HS-27A (cell line): ENCODE measurements around the gene PIK3CA.
"Not testable (repeated sequence)": the region's sequence is repeated elsewhere in the genome, so short reads cannot be mapped to it uniquely, and the experiment has no call there.

Source experiments
- DNase-seq: peaks from one replicate; pipeline ENCODE4 v3.0.0-alpha.2; 2012; ENCODE audit warnings: low read depth, missing footprints

Gene PIK3CA

GRCh38 chr3:179200790-179201189, 52.6 kb downstream of the PIK3CA start:
- no peak for DNase-seq

DNA sequence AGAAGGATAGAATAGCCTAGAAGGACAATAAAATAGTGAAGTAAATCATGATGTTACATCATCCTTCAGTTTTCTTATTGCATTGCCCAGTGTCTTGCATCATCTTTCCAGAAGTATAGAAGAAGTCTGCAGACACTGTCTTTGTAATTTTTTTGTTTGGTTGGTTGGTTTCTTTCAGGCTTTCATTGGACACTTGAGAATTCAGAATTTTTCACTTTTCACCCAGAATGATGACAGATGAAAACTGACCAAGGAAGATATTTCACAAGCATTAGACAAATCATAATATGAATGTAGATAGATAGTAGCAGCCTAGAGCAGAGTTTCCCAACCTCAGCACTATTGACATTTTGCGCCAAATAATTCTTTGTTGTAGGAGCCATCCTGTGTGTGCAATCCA, 67.4 kb downstream of the PIK3CA start:
- not testable (repeated sequence) for DNase-seq

DNA sequence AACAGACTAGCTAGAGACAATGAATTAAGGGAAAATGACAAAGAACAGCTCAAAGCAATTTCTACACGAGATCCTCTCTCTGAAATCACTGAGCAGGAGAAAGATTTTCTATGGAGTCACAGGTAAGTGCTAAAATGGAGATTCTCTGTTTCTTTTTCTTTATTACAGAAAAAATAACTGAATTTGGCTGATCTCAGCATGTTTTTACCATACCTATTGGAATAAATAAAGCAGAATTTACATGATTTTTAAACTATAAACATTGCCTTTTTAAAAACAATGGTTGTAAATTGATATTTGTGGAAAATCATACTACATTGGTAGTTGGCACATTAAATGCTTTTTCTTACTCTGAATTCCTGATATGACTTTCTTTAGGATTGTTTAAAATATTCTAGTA, 70.1 kb downstream of the PIK3CA start:
- DNase-seq: not testable (repeated sequence)

GRCh38 chr3:179223548-179223947, 75.4 kb downstream of the PIK3CA start:
- no peak for DNase-seq

DNA sequence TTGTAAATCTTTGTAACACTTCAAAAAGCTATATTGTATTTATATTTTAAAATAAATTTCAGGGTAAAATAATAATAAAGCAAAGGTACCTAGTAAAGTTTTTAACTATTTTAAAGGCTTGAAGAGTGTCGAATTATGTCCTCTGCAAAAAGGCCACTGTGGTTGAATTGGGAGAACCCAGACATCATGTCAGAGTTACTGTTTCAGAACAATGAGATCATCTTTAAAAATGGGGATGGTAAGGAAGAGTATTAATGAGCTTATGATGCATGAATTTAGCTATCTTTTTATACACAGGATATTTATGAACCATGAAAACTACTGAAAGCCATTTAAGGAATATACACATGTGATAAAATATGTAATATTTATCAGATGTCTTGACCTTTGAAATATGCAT, 76.4 kb downstream of the PIK3CA start:
- no peak for DNase-seq

- DNase-seq: no peak
Observed at GRCh38 chr3:179227349-179227748, 79.2 kb downstream of the PIK3CA start.

DNA sequence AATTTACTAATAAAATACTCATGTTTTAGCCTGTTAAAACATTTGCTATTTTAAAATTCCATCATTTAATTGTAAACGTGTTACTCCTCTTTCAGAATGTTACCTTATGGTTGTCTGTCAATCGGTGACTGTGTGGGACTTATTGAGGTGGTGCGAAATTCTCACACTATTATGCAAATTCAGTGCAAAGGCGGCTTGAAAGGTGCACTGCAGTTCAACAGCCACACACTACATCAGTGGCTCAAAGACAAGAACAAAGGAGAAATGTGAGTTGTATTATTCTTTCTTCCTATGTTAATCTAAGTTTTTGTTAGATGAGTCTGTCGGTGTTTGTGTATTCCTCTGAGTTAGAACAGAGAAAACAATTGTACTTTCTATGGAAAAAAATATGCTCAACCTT, 81.0 kb downstream of the PIK3CA start:
- no peak for DNase-seq

- no peak for DNase-seq
Observed at GRCh38 chr3:179233043-179233442, 84.9 kb downstream of the PIK3CA start.

- no peak for DNase-seq
Observed at GRCh38 chr3:179234199-179234598, 86.0 kb downstream of the PIK3CA start.

DNA sequence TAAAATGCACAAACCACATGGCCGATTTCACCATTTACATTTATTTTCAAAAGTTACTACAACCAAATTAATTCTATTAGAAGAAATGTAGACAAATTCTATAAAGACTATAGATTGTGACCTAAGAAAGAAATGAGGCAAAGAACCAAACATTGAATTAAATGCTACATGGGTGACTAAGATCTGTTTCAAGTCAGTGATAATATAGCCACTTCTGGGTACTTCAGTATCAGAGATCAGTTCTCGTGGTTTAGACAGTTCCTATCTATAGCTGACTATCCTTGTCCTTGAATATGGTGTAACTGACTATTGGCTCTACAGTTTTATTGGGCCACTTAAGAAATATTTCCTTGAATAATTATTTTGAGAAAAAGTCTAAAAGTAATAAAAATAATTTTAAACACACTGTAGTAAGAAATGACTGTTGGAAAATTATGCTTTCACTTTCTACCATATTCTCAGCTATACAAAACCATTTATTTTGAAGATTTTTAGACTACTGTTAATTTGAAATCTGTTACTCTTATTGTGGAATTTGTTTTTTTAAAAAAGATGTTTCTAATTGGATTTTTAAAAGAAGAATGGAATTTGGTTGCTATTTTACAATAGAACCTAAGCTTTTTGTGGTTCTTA, 88.6 kb downstream of the PIK3CA start:
- no peak for DNase-seq

DNA sequence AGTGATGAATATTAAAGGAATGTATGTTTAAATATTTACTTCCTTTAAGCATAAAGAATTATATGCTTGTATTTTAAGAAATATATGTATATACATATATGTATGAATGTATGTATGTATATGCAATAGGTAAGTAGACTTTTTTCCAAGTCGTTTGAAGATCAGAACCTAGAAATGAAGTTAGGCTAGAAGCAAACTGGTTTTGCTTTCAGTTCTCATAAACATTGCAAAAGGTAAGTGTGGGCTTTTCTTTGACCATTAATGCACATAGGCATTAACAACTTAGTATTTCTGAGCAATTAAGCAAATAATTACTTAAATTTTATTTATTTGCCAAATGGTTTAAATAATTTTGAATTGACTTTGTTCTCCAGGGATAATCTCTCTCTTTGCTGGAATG, 92.1 kb downstream of the PIK3CA start:
- DNase-seq: not testable (repeated sequence)

GRCh38 chr3:179242859-179243258, 94.7 kb downstream of the PIK3CA start:
- DNase-seq: not testable (repeated sequence)

- DNase-seq: no peak
Observed at GRCh38 chr3:179244878-179245277, 96.7 kb downstream of the PIK3CA start.

GRCh38 chr3:179247289-179248015, 99.3 kb downstream of the PIK3CA start:
- no peak for DNase-seq

- no peak for DNase-seq
Observed at GRCh38 chr3:179250803-179251476, 102.8 kb downstream of the PIK3CA start, which contains the start of gene KCNMB3. Gene KCNMB3 (minus strand): TSS chr3:179251114. CDS start chr3:179250990, 124 bp downstream.

GRCh38 chr3:179256813-179257212, 108.7 kb downstream of the PIK3CA start:
- DNase-seq: no peak

DNA sequence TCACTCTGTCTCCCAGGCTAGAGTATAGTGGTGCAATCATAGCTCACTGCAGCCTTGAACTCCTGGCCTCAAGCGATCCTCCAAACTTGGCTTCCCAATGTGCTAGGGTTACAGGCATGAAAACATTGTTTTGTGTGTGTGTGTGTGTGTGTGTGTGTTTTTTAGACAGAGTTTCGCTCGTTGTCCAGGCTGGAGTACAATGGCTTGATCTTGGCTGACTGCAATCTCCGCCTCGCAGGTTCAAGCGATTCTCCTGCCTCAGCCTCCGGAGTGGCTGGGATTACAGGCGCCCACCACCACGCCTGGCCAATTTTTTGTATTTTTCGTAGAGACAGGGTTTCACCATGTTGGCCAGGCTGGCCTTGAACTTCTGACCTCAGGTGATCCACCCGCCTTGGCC, 109.6 kb downstream of the PIK3CA start:
- not testable (repeated sequence) for DNase-seq

DNA sequence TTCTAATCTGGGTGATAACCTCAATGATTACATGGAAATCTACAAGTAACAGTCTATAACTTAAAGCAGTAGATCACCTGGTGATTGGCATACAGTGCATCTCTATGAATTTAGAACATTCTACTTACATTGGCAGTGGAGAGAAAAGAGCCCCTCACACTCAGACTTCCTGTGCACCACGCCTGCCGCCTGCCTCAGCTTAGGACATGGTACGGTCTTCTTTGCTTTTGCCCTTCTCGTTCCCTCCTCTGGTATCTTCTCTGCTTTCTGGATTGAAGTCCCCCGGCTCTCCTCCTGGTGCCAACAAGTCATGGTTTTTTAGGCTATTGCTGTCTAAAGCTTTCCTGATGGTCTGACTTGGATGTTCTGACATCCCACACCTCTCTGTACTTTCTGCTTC, 110.7 kb downstream of the PIK3CA start:
- no peak for DNase-seq

DNA sequence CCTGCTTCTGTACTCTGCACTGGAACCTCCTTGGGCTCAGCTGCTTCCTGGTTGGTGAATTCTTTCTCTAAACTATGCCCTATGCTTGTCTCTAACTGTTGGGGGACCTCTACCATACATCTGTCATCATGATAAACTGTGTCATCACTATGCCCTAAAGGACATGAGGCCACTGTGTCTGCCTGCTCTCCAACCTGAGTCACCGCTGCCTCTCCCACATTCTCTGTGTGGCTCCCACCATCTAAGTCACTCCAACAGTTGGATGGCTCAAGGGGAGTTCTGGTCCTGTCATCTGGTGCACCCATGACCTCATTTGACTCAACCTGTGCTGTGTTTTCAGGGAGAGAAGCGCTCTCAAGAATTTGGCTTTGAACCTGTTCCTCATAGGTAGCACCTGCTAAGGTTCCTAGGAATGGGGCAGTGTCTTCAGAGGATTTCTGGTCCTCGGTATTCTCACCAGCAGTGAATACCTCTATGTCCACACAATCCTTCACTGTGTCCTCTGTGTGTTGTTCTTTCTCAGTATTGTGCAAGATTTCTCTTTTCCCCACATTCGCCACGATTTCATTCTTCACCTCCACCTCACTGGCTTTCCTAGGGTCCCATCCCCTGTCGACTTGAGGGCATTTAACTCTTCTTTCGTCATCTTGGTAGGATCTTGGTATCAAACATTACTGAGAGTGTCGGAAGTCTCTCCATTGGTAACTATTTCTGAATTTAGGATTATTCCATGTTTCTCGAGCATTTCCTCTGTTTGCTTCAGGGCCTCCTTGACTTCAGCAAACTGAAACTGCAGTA, 112.0 kb downstream of the PIK3CA start:
- not testable (repeated sequence) for DNase-seq

GRCh38 chr3:179260949-179261765, 113.0 kb downstream of the PIK3CA start:
- no peak for DNase-seq

DNA sequence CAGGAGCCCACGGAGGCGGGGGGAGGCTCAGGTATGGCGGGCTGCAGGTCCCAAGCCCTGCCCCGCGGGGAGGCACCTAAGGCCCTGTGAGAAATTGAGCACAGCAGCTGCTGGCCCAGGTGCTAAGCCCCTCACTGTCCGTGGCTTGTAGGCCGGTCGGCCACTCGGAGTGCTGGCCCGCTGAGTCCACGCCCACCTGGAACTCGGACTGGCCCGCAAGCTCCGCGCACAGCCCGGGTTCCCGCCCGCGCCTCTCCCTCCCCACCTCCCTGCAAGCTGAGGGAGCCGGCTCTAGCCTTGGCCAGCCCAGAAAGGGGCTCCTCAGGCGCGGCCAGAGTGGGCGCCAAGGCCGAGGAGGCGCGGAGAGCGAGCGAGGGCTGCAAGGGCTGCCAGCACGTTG, 115.0 kb downstream of the PIK3CA start:
- no peak for DNase-seq
